ENCODE data around the gene ADGRV1.
A peak's percentile ranks its signal among the peaks of the same experiment; 100 is the strongest.

GRCh38 chr5:90932052-90932699 lies 373.6 kb downstream of the ADGRV1 start:
- peak; percentile 94 for TF ChIP-seq CTCF (IDR thresholded peaks at IDR 0.05)
- TF ChIP-seq MAX (IDR thresholded peaks at IDR 0.05) = no peak
- TF ChIP-seq E2F6 (IDR thresholded peaks at IDR 0.05; ENCODE audit: borderline replicate concordance, low read depth) = no peak
- no peak for TF ChIP-seq CHD2 (IDR thresholded peaks at IDR 0.05; ENCODE audit: low read length, partially characterized antibody)
- no peak for TF ChIP-seq POLR2A (IDR thresholded peaks at IDR 0.05; ENCODE audit: low read length)
- no peak for TF ChIP-seq REST (IDR thresholded peaks at IDR 0.05)
- no peak for TF ChIP-seq HOXB13 (CRISPR knock-in tag; IDR thresholded peaks at IDR 0.05; ENCODE audit: low read depth)
- no peak for TF ChIP-seq JUN (IDR thresholded peaks at IDR 0.05)
- TF ChIP-seq USF2 (IDR thresholded peaks at IDR 0.05) = no peak
- no peak for TF ChIP-seq TP53 (CRISPR knock-in tag; IDR thresholded peaks at IDR 0.05)
- no peak for TF ChIP-seq JUNB (IDR thresholded peaks at IDR 0.05)
